Body of pancreas (tissue), 4 donors: ENCODE results near the gene GALT. TPM values are rescaled to one million over a fixed set of nuclear protein-coding genes. Genes with fewer than 3 reads are reported as not detected.

Source experiments
- ATAC-seq: fragments of 150-250 bp; one replicate; pipeline ENCODE4 v1.9.1; 2016
- DNase-seq, 4 donors: peaks; one replicate each; pipeline ENCODE4 v3.0.0-alpha.2; 2019
- H3K27ac ChIP-seq, 4 donors: fragments of 200-600 bp; sonication (generic); 1 replicate in 3 of 4; 2 replicates in 1 of 4; pipeline versions ENCODE4 v1.5.1 to v1.6.1; 2016 to 2019; ENCODE audit warnings: mild to moderate bottlenecking in 1 of 4, mixed read lengths in 1 of 4, moderate library complexity in 1 of 4
- H3K27me3 ChIP-seq, 2 donors: fragments of 200-600 bp; sonication (generic); one replicate each; pipeline ENCODE4 v1.6.0; 2016; ENCODE audit warnings: mild to moderate bottlenecking in 1 of 2
- H3K36me3 ChIP-seq, 2 donors: fragments of 200-600 bp; sonication (generic); replicated peaks in 1 of 2; 2 replicates each; pipeline ENCODE4 v1.5.1; 2016; ENCODE audit warnings: low read depth in 2 of 2; ENCODE audit not compliant: insufficient read depth in 1 of 2
- H3K4me1 ChIP-seq: fragments of 200-600 bp; sonication (generic); one replicate; pipeline ENCODE4 v1.6.0; 2016
- H3K4me3 ChIP-seq, 2 donors: fragments of 200-600 bp; sonication (generic); 1 replicate in 1 of 2; 2 replicates in 1 of 2; pipeline ENCODE4 v1.5.1; 2016 to 2019
- H3K9me3 ChIP-seq, 3 donors: fragments of 200-600 bp; sonication (generic); 1 replicate in 2 of 3; 2 replicates in 1 of 3; pipeline ENCODE4 v1.5.1; 2016
- CTCF ChIP-seq, 7 experiments: fragments of 450-650 bp in 4 of 7; fragments of 200-600 bp in 3 of 7; sonication (generic) in 3 of 7; IDR thresholded peaks; one replicate each; pipeline ENCODE4 v1.5.1; 2016 to 2019; ENCODE audit warnings: antibody characterized with exemption in 7 of 7
- POLR2A ChIP-seq, 3 donors: fragments of 450-650 bp; IDR thresholded peaks; one replicate each; pipeline ENCODE4 v1.6.1; 2016; ENCODE audit warnings: antibody characterized with exemption in 3 of 3, mild to moderate bottlenecking in 2 of 3
- WGBS, 2 donors: methylation state at CpG; one replicate each; pipeline ENCODE4 v1.1.5; 2017; 5-methylcytosine and 5-hydroxymethylcytosine counted together
- intact Hi-C: fragments of 100-400 bp; cut with DNase I; formaldehyde crosslinking; loops from one replicate; pipeline ENCODE4 v1.15.1; 2023
- total RNA-seq, 2 donors: library from RNA; depleted of rRNA; stranded (reverse); fragments of >200 nt; gene quantifications; one replicate each; pipeline ENCODE4 v1.1.0, GENCODE V29; 2016

The GALT gene
- total RNA-seq, 2 donors from 2014 or later, result 31.6 to 33.2 TPM

- WGBS, 2 donors, result 100% methylated on average over 1 of the region's 1 CpG
- no peaks in the 10 kb centered on the region for H3K36me3 ChIP-seq
- H3K4me1 ChIP-seq, result peaks cover 38% of the 10 kb centered on the region
- no peak for DNase-seq
- H3K27me3 ChIP-seq, result no peaks in the 10 kb centered on the region
- H3K27ac ChIP-seq, result no peak overlapping the region
- no peaks in the 10 kb centered on the region for H3K9me3 ChIP-seq
- TF ChIP-seq CTCF (IDR thresholded peaks at IDR 0.05) (no peak), POLR2A (IDR thresholded peaks at IDR 0.05) (no peak)
- ATAC-seq, result no peak
- H3K4me3 ChIP-seq, result no peak overlapping the region
- intact Hi-C loops, result no loop called here
Observed at GRCh38 chr9:34642679-34643078, 3.8 kb upstream of the GALT start.

- intact Hi-C loops, result no loop called here
- H3K9me3 ChIP-seq, result no peaks in the 10 kb centered on the region
- no peaks in the 10 kb centered on the region for H3K27me3 ChIP-seq
- TF ChIP-seq CTCF (IDR thresholded peaks at IDR 0.05), result no peak
- no peak for TF ChIP-seq POLR2A (IDR thresholded peaks at IDR 0.05)
- peak overlapping the region in 1 of 4 donors; percentile 49 for H3K27ac ChIP-seq
- no peaks in the 10 kb centered on the region for H3K36me3 ChIP-seq
- H3K4me1 ChIP-seq, result peaks cover 39% of the 10 kb centered on the region
- no peak for DNase-seq
- H3K4me3 ChIP-seq, result no peak overlapping the region
- ATAC-seq, result no peak
Observed at GRCh38 chr9:34644766-34645314, 1.6 kb upstream of the GALT start.

GRCh38 chr9:34647084-34647403, 569 bp downstream of the GALT start:
- intact Hi-C loops, result no loop called here
- ATAC-seq, result peak; percentile 0
- peak overlapping the region; percentile 45 to 58 for H3K4me3 ChIP-seq

GRCh38 chr9:34647651-34648050, 1.2 kb downstream of the GALT start:
- DNase-seq (no peak), ATAC-seq (no peak)
- intact Hi-C loops, result no loop called here
- TF ChIP-seq POLR2A (IDR thresholded peaks at IDR 0.05), result no peak
- TF ChIP-seq CTCF (IDR thresholded peaks at IDR 0.05), result no peak
- no peak overlapping the region for H3K4me3 ChIP-seq
- no peaks in the 10 kb centered on the region for H3K27me3 ChIP-seq
- no peaks in the 10 kb centered on the region for H3K36me3 ChIP-seq
- WGBS, 2 donors, result 29 to 38% methylated on average over 9 to 10 of the region's 10 CpGs
- H3K4me1 ChIP-seq, result peaks cover 59% of the 10 kb centered on the region
- no peaks in the 10 kb centered on the region for H3K9me3 ChIP-seq
- H3K27ac ChIP-seq, result no peak overlapping the region

More at GRCh38 chr9:34647084-34647403, 569 bp downstream of the GALT start:
- 3 to 6% methylated on average over 7 to 8 of the region's 8 CpGs for WGBS, 2 donors
- H3K36me3 ChIP-seq, result no peaks in the 10 kb centered on the region
- peaks cover 53% of the 10 kb centered on the region for H3K4me1 ChIP-seq
- H3K9me3 ChIP-seq, result no peaks in the 10 kb centered on the region
- TF ChIP-seq POLR2A (IDR thresholded peaks at IDR 0.05) (no peak), CTCF (IDR thresholded peaks at IDR 0.05) (no peak)
- DNase-seq, result no peak
- H3K27ac ChIP-seq, result peak overlapping the region; percentile 63 to 86 (median 82)
- no peaks in the 10 kb centered on the region for H3K27me3 ChIP-seq

- no peak for TF ChIP-seq CTCF (IDR thresholded peaks at IDR 0.05)
- TF ChIP-seq POLR2A (IDR thresholded peaks at IDR 0.05), result no peak
- no peak for DNase-seq
- ATAC-seq, result no peak
- peaks cover 70% of the 10 kb centered on the region for H3K4me1 ChIP-seq
- intact Hi-C loops, result no loop called here
- no peaks in the 10 kb centered on the region for H3K27me3 ChIP-seq
- no peaks in the 10 kb centered on the region for H3K36me3 ChIP-seq
- H3K27ac ChIP-seq, result no peak overlapping the region
- no peak overlapping the region for H3K4me3 ChIP-seq
- WGBS, 2 donors, result 92 to 94% methylated on average over 7 to 8 of the region's 8 CpGs
- H3K9me3 ChIP-seq, result no peaks in the 10 kb centered on the region
Observed at GRCh38 chr9:34648673-34649072, 2.2 kb downstream of the GALT start.
